GM19467 (cell line): ENCODE data around the gene C9orf152.
"Not testable (repeated sequence)": the region's sequence is repeated elsewhere in the genome, so short reads cannot be mapped to it uniquely, and the experiment has no call there.

Experiments
- ATAC-seq: cut with Tn5 transposase; IDR thresholded peaks from one replicate; pipeline ENCODE4 v1.9.1; 2021; ENCODE audit warnings: mild to moderate bottlenecking, moderate library complexity; ENCODE audit not compliant: unreplicated experiment

C9orf152 gene

DNA sequence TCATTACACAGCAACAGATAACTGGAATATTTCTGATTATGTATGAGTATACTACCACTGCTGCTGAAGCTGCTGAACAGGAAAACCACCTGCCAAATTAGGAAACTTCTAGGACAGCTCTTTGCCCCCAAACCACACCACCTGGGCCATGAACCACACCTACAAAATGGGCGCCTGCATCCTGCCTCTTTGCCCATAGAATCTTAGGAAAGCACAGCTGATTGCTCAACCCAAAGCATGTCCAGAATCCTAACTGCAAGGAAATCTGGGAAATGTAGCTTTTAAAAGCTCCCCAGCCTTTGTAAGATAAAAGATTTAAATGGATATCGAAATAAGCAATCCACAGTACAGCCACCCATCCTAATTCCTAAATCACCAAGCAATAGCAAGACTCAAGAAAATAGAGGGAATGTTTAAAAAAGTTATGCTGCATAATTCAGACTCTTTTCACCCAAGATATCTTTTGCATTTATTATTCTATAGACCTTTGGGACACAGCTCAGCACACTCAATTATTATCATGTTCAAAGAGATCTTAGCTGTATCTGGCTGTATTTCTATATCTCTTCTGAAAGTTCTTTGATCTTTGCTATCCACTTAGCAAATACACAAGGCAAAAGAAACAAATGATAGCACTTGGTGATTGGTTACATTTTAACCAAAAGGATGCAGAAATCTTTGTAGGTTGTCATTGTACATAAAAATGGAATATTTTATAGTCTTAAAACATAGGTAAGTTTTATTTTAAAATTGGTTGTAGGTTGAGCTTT lies 6.8 kb upstream of the C9orf152 start:
- no peak for ATAC-seq

DNA sequence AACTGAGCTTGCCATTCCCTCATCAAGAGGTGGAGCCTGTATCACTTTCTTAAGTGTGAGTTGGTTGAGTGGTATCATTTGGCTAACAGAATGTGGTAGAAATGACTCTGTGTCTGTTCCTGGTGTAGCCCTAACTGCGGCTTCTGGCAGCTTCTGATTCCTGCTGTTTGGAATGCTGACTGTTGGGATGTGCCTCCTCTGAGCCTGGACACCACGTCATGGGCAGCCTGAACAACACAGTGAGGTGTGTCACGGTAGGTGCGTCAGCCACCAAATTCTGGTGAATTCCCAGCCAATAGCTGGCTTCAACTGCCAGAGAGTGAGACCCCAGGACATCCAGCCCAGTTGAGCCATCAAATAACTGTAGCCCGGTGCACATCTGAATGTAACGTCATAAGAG lies 6.1 kb upstream of the C9orf152 start:
- no peak for ATAC-seq

DNA sequence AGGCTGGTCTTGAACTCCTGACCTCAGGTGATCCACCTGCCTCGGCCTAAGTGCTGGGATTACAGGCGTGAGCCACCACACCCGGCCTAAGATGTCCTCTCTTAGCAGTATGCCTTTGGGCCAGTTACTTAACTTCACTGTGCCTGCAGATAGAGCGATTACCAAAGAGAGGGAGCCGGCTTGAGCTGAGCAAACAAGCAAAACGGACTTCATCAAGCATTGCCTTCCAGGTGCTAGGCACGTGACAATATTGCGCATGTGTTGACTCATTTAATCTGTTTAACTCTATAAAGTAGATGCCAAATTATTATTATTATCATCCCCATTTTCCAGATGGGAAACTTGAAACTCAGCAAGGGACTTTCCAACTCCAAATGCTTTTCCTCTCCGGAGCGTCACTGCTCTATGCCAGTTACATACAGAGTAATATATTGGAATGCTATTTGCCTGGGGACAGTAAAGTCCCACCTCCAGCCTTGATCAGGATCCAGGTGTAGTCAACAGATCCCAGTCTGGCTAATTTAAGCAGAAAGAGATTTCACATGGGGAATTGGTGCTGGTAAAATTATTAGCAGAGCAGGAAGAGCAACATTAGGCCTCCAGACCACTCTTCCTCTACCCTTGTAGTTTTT lies 5.6 kb upstream of the C9orf152 start:
- ATAC-seq, result no peak

DNA sequence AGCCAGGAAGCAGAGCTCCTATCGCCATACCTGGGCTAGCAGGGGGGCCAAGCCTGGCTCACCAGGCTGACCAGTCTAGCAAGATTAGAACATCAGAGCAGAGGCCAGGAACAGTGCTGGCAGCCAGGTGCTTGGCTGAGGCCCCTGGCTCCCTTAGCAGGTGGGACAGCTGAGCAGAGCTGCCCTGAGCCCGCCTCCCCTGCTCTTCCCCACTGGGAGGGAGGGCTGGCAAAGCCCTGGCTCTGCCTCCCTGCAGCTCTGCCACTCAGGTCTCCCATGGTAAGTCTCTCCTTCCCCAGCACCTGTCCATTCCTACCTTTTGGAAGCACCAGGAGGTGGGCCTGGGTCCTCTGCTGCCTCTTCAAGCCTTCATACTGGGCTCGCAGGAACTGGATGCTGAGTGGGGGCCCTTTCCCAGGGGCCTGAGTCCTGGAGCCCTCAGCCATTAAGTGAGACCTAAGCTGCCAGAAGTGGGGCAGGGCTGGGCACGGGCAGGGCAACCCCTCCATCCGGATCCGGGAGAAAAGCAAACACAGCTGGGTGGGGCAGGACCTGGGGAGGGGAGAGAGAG lies 803 bp downstream of the C9orf152 start:
- ATAC-seq, result no peak

DNA sequence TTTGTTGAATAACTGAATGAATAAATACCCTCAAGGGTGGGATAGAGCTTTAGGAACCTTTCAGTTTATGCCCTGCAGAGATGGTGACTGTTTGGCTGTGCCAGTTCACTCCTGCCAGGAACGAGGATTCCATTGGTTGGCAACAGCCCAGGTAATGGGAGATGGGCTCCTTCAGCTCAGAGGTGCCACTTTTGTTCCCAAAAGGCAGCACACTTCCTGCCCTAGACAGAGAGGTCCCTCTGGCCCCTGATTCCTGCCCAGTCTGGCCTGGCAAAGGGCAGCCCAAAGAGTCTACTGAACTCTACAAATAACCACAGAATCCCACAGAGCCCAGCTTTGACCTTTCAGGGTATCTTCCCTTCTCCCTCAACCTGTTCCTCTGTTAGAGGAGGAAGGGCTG lies 1.6 kb downstream of the C9orf152 start:
- ATAC-seq, result no peak

DNA sequence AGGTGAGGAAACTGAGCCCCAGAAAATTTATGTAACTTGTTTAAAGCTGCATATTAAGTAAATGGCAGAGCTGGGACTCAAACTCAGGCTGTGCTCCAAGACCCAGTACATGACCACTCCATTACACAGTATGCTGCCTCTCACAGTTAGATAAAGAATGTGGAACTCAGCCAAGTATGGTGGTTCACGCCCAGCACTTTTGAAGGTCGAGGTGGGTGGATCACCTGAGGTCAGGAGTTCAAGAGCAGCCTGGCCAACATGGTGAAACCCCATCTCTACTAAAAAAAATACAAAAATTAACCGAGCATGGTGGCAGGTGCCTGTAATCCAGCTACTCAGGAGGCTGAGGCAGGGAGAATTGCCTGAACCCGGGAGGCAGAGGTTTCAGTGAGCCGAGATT lies 2.3 kb downstream of the C9orf152 start:
- ATAC-seq, result not testable (repeated sequence)

DNA sequence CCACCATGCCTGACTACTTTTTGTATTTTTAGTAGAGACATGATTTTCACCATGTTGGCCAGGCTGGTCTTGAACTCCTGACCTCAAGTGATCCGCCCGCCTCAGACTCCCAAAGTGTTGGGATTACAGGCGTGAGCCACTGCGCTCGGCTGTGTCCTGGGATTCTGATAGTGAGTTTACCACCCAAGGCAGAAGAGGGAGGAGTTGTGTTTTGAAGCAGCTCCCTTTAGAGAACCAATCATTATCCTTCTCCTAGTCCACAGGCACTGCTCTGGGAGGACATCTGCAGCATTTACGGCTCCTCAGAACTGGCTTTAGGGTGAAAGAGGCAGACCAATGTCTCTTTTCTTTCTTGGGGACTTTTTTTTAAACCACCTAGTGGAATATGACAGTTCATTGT lies 5.7 kb downstream of the C9orf152 start:
- ATAC-seq, result no peak

DNA sequence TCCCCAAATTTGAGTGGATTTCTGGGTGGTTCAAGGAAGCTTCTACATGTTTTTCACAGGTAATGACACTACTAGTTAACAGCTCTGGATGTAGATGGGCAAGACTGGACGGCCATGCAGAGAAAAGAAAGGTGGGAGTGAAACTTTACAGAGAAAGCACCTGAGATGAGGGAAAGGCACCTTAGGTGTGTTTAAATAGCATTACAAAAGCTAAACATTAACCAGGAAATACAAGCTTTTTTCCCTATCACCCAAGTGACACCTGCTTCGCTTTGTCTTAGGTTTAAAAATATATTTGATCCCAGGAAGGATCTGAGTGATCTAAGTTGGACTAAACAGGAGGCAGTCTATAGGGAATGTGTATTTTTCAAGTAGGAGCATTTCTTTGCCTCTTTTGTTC lies 8.3 kb downstream of the C9orf152 start:
- no peak for ATAC-seq

DNA sequence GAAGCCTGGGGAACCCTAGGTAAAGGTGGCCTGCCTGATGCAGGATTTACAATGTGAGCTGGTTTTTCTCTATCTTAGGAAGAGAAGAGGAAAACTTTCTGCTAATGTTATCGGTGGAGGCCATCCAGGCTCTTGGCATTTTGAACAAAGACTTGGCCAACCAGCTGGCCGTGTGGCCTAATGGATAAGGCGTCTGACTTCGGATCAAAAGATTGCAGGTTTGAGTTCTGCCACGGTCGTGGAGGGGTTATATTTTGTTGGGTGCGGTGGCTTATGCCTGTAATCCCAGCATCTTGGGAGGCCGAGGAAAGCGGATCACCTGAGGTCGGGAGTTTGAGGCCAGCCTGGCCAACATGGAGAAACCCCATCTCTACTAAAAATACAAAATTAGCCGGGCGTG lies 9.6 kb downstream of the C9orf152 start:
- no peak for ATAC-seq

DNA sequence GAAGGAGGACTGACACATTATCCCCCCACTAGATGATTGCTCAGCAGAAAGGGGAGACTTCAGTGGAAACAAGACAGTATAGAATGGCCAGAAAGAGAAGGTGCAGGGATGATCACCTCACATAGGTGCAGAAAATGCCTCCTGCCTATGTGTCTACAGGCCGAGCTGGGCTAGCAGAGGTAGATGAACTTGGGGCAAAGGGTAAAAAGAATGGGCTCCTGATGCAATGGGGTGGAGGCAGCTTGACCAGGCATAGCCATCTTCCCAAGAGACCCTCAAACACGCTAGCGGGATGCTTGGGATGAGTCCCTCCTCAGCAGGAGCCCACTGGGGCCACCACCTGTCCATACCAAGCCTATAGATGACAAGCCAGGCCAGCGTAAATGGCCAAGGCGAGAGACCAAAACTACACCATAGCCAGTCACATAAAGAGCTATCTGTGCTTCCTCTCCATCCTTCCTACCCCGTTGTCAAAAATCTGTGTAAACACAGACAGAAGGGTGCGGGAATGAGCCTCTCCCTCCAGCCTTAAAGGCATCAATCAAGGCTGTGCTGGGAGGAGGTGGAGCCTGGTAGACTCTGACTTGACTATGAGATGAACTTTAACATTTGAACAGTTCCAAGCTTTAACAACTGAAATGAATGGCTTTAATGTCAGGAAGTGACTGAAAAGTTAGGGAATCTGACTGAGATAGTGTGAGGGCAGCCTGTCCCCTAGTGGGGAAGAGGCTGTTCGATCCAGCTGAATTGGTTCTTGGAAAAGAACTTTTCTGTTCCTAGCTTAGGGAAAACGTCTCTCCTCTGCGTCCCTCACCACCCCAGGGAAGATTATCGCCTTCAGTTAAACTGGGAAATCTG lies 10.4 kb downstream of the C9orf152 start:
- ATAC-seq, result no peak

DNA sequence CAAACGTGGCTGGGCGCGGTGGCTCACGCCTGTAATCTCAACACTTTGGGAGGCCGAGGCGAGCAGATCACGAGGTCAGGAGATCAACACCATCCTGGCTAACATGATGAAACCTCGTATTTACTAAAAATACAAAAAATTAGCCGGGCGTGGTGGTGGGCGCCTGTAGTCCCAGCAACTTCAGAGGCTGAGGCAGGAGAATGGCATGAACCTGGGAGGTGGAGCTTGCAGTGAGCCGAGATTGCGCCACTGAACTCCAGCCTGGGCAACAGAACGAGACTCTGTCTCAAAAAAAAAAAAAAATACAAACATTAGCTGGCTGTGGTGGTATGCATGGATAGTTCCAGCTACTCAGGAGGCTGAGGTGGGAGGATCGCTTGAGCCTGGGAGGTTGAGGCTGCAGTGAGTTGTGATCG lies 11.9 kb downstream of the C9orf152 start:
- not testable (repeated sequence) for ATAC-seq

DNA sequence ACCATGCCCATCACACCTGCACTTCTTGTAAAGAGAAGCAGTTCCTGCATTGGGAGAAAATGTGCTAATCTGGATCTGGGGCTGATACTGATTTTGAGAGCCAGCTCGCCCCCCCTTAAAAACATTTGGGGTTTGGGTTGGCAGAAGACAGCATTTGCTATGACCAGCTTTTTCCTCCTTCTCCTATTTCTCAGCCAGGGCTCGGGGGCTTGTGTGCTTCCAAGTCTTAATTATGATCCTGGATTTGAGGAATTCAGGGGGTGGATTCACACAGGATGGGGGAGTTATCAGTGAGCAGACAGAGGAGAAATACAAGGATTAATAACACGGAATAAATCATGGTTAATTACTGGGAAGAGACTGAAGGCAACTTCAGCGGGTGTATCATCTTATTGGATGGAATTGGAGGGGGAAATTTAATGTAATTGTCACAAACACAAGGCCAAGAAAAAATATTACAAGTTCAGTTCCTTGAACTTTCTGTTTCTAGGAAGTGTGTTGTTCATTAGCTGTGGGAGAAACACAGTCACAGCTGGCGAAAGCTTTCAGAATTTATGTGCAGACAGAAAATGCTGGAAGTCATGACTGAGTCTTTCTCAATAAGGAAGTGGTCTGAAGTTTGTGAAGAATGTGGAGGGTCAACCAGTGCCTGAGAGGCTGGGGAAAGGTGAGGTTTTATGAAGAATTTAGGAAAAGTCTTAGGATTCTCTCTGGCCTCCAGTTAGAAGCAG lies 15.3 kb downstream of the C9orf152 start:
- ATAC-seq, result no peak

DNA sequence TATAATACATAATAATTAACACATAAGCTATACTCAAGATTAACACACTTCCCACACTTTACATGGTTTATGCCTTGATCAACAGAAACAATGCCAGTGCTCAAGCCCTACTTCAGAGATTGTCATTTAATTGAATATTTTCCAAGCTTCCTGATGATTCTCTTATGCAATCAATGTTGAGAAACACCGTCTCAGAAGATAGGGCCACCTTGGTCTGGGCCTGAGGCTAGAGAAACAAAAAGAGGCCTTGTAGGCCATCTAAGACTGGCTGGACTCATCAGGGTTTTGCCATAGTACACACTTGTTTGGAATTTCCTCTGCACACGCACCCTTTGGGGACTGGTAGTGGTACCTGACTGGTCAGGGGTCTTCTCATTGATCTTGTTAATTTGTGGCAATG lies 16.3 kb downstream of the C9orf152 start:
- no peak for ATAC-seq

DNA sequence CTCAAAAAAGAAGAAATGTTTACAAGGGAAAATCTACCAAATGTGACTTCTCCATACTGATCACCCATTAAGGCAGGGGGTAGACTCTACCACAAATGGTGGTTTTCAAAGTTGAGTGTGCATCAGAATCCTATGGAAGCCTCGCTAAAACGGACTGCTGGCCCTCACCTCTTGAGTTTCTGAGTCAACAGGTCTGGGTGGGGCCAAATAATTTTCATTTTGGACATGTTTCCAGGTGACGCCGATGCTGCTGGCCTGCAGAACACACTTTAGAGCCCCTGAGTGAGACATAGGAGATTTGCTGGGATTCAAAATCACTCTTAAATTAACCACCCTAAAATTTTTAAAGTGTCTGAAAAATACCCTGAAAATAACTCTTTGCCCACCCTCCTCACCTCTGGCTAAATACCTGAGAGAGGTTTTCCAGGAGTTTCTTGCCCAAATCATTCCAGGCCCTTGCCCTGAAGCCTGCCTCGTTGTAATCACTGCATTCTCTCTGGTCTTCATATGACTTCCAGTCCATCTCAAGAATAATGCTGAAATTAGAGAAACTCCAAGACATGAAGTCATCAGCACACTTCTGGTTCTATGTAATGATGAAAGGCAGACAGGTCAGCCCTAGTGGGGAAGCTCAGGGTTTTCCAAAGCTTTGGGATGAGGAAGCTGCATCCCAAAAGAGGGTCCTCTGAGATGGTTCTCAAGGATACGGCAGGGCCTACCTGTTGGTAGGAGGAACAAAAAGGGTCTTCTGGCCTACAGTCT lies 18.2 kb downstream of the C9orf152 start:
- no peak for ATAC-seq

DNA sequence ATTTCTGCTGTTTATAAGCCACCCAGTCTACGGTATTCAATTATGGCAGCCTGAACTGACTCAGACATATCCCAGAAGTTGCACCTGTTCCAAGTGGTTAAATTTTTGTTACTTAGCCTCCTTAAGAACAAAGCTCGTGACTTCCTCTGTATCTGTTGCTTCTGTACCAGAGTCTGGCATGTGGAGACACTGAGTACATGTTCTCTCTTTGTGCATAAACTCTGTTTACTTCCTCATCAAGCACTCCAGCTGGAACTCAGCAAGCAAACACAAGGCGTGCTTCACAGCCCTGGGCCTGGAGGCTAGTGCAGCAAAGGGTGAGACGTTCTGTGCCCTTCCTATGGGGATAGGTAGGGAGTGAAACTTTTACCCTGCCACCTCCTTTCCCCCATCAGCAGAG lies 19.0 kb downstream of the C9orf152 start:
- no peak for ATAC-seq

DNA sequence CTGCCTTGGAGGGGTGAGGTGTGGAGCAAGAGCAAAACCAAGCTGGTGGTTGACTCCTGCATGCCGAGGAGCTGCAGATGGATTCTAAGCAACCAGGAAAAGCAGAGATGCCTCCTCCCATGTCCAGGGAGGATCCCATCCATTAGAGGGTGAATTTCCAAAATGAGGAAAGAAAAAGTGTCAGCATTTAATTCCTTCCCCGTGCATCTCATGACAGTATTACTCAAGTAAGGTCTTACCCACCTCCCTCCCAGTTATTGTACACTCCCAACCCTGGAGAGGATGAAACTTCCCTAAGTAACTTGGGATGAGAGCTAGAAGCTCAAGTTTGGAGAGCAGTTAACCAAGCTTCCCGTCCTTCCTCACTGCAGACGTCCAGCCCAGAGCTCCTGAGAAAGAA lies 19.9 kb downstream of the C9orf152 start:
- no peak for ATAC-seq

DNA sequence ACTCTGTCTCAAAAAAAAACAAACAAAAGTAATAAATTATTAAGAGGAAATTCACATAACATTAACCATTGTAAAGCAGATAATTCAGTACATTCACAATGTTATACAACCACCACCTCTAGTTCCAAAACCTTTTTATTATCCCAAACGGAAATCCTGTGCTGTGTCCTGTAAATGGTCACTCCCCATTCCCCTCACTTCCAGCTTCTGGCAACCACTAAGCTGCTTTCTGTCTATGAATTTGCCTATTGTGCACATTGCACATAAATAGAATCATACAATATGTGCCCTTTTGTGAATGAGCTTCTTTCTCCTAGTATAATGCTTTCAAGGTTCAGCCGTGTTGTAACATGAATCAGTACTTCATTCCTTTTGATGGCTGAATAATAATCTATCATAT lies 20.8 kb downstream of the C9orf152 start:
- no peak for ATAC-seq

DNA sequence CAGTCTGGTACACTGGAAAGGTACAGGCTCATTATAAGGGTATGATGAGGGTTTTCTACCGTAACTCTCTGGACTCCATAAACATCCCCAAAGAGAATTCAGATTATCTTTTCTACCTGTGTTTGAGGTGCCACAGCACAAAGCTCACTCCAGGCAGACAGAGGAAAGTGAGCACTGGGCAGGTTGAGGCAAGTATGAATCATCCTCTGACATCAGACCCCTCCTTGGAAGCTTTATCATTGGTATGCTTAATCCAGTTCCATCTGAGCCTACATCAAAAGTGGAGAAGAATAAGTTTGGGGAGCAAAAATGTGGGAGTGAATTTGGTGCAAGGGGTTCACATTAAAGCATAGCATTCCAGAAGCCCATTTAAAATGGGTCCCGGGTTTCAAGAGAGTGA lies 21.7 kb downstream of the C9orf152 start:
- ATAC-seq, result no peak

DNA sequence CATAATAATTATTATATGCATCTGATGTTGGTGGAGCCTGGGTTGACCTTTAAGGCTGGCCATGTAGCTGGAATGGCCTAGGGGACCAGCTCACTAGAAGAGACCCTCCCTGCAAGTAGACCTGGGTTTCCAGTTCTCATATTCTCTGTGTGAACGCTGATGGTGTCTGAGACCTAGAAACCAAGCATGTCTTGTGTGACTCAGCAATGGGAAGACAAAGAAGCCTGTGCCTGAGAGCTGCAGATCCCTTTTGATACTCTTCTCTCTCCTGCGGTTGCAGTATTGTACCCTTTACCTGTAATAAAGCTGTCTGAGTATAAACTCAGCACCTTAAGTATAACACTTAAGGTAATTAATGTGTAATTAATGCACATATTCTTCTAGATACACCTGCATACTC lies 22.2 kb downstream of the C9orf152 start:
- no peak for ATAC-seq
